ENCODE measurements around the gene TWF1. TPM values are rescaled to one million over a fixed set of nuclear protein-coding genes. Genes with fewer than 3 reads are reported as not detected.

The TWF1 gene
- total RNA-seq, 2 donors from 2014 or later = 115 to 149 TPM

- no peak overlapping the region for H3K27ac ChIP-seq
- no peaks in the 10 kb centered on the region for H3K36me3 ChIP-seq
- H3K4me1 ChIP-seq = no peaks in the 10 kb centered on the region
- no peak for TF ChIP-seq CTCF (IDR thresholded peaks at IDR 0.05)
- no peak overlapping the region for H3K4me3 ChIP-seq
- H3K9me3 ChIP-seq = no peaks in the 10 kb centered on the region
- DNase-seq = no peak
- intact Hi-C loops (cut with DNase I) = no loop called here
- H3K9ac ChIP-seq (ENCODE audit: low read depth in 2 of 2, low read length in 2 of 2) = no peak overlapping the region
- H3K27me3 ChIP-seq = no peaks in the 10 kb centered on the region
Observed at GRCh38 chr12:43841253-43841652, 35.1 kb upstream of the TWF1 start.

GRCh38 chr12:43840338-43840737 is 34.2 kb upstream of the TWF1 start:
- no peaks in the 10 kb centered on the region for H3K4me1 ChIP-seq
- H3K27me3 ChIP-seq = no peaks in the 10 kb centered on the region
- intact Hi-C loops (cut with DNase I) = no loop called here
- DNase-seq = no peak
- no peaks in the 10 kb centered on the region for H3K9me3 ChIP-seq
- H3K27ac ChIP-seq = no peak overlapping the region
- no peak overlapping the region for H3K4me3 ChIP-seq
- H3K9ac ChIP-seq (ENCODE audit: low read depth in 2 of 2, low read length in 2 of 2) = no peak overlapping the region
- no peak for TF ChIP-seq CTCF (IDR thresholded peaks at IDR 0.05)
- H3K36me3 ChIP-seq = no peaks in the 10 kb centered on the region

GRCh38 chr12:43836475-43836989 is 30.4 kb upstream of the TWF1 start:
- Histone ChIP-seq H3K36me3 (no peaks in the 10 kb centered on the region), H3K4me1 (no peaks in the 10 kb centered on the region), H3K4me3 (peak overlapping the region; percentile 73), H3K9me3 (no peaks in the 10 kb centered on the region), H3K27me3 (no peaks in the 10 kb centered on the region), H3K9ac (ENCODE audit: low read depth in 2 of 2, low read length in 2 of 2) (peak overlapping the region; percentile 61 to 89), H3K27ac (peak overlapping the region; percentile 90)
- peak; percentile 29 for DNase-seq
- TF ChIP-seq CTCF (IDR thresholded peaks at IDR 0.05) = no peak
- intact Hi-C loops (cut with DNase I) = no loop called here

GRCh38 chr12:43835656-43836474 is 29.7 kb upstream of the TWF1 start, which contains the start of gene TMEM117:
TMEM117 (plus strand) TSS chr12:43836081.
- Histone ChIP-seq H3K4me1 (no peaks in the 10 kb centered on the region), H3K27ac (peak within 1 kb of the TSS; percentile 90), H3K36me3 (no peaks in the 10 kb centered on the region), H3K27me3 (no peaks in the 10 kb centered on the region), H3K9ac (ENCODE audit: low read depth in 2 of 2, low read length in 2 of 2) (peak within 1 kb of the TSS; percentile 63 to 89), H3K4me3 (peak within 1 kb of the TSS; percentile 73), H3K9me3 (no peaks in the 10 kb centered on the region)
- peak; percentile 67 for DNase-seq
- no peak for TF ChIP-seq CTCF (IDR thresholded peaks at IDR 0.05)
- intact Hi-C loops (cut with DNase I) = no loop called here

GRCh38 chr12:43835264-43835655 is 29.1 kb upstream of the TWF1 start:
- no peak for DNase-seq
- H3K27ac ChIP-seq = no peak overlapping the region
- no peak for TF ChIP-seq CTCF (IDR thresholded peaks at IDR 0.05)
- peak overlapping the region; percentile 73 for H3K4me3 ChIP-seq
- no peaks in the 10 kb centered on the region for H3K36me3 ChIP-seq
- intact Hi-C loops (cut with DNase I) = no loop called here
- no peaks in the 10 kb centered on the region for H3K4me1 ChIP-seq
- H3K27me3 ChIP-seq = no peaks in the 10 kb centered on the region
- peak overlapping the region; percentile 63 to 89 for H3K9ac ChIP-seq (ENCODE audit: low read depth in 2 of 2, low read length in 2 of 2)
- H3K9me3 ChIP-seq = no peaks in the 10 kb centered on the region
